ENCODE data around the gene AFF1. TPM values are rescaled to one million over a fixed set of nuclear protein-coding genes. Genes with fewer than 3 reads are reported as not detected.

The AFF1 gene
- total RNA-seq, 4 donors from 2014 or later: 105 to 152 (median 111) TPM

GRCh38 chr4:87051121-87051713 lies 116.4 kb downstream of the AFF1 start:
- Histone ChIP-seq H3K36me3 (peaks cover 0 to 11% (median 11%) of the 10 kb centered on the region in 3 donors), H3K4me3 (no peak overlapping the region), H3K4me1 (peaks cover 0 to 97% (median 47%) of the 10 kb centered on the region in 4 donors), H3K27ac (peak overlapping the region; percentile 0 to 86 (median 42)), H3K9me3 (no peaks in the 10 kb centered on the region), H3K27me3 (no peaks in the 10 kb centered on the region)
- TF ChIP-seq EP300 (IDR thresholded peaks at IDR 0.05) (no peak), POLR2A (IDR thresholded peaks at IDR 0.05) (no peak), CTCF (IDR thresholded peaks at IDR 0.05) (no peak)
- WGBS, 2 donors: 79 to 81% methylated on average over 9 to 10 of the region's 10 CpGs
- no peak for DNase-seq (ENCODE audit: low spot score in 2 of 2)

- TF ChIP-seq CTCF (IDR thresholded peaks at IDR 0.05) (no peak), EP300 (IDR thresholded peaks at IDR 0.05) (no peak), POLR2A (IDR thresholded peaks at IDR 0.05) (no peak)
- WGBS, 2 donors: 93% methylated on average over 4 of the region's 4 CpGs
- H3K27ac ChIP-seq: peak overlapping the region in 2 of 4 donors; percentile 58 to 86
- no peak for DNase-seq (ENCODE audit: low spot score in 2 of 2)
- peaks cover 0 to 97% (median 48%) of the 10 kb centered on the region in 4 donors for H3K4me1 ChIP-seq
- no peaks in the 10 kb centered on the region for H3K27me3 ChIP-seq
- H3K36me3 ChIP-seq: peaks cover 0 to under 1% (median 0%) of the 10 kb centered on the region in 3 donors
- H3K9me3 ChIP-seq: no peaks in the 10 kb centered on the region
- H3K4me3 ChIP-seq: no peak overlapping the region
These were observed 117.8 kb downstream of the AFF1 start for GRCh38 chr4:87052615-87053014.

- 47 to 69% methylated on average over 3 of the region's 3 CpGs for WGBS, 2 donors
- peaks cover 0 to 100% (median 52%) of the 10 kb centered on the region in 4 donors for H3K4me1 ChIP-seq
- peak overlapping the region in 2 of 4 donors; percentile 79 to 86 for H3K27ac ChIP-seq
- no peak for DNase-seq (ENCODE audit: low spot score in 2 of 2)
- H3K4me3 ChIP-seq: no peak overlapping the region
- no peak for TF ChIP-seq EP300 (IDR thresholded peaks at IDR 0.05)
- no peak for TF ChIP-seq POLR2A (IDR thresholded peaks at IDR 0.05)
- no peak for TF ChIP-seq CTCF (IDR thresholded peaks at IDR 0.05)
- no peaks in the 10 kb centered on the region for H3K9me3 ChIP-seq
- H3K36me3 ChIP-seq: no peaks in the 10 kb centered on the region
- no peaks in the 10 kb centered on the region for H3K27me3 ChIP-seq
These were observed 118.4 kb downstream of the AFF1 start for GRCh38 chr4:87053176-87053658.

- peaks cover 0 to 100% (median 56%) of the 10 kb centered on the region in 4 donors for H3K4me1 ChIP-seq
- no peaks in the 10 kb centered on the region for H3K9me3 ChIP-seq
- H3K27me3 ChIP-seq: no peaks in the 10 kb centered on the region
- no peak for DNase-seq (ENCODE audit: low spot score in 2 of 2)
- peak overlapping the region; percentile 19 to 86 (median 65) for H3K27ac ChIP-seq
- WGBS, 2 donors: 52 to 62% methylated on average over 10 of the region's 10 CpGs
- no peak for TF ChIP-seq POLR2A (IDR thresholded peaks at IDR 0.05)
- no peak for TF ChIP-seq CTCF (IDR thresholded peaks at IDR 0.05)
- no peak for TF ChIP-seq EP300 (IDR thresholded peaks at IDR 0.05)
- no peaks in the 10 kb centered on the region for H3K36me3 ChIP-seq
- no peak overlapping the region for H3K4me3 ChIP-seq
These were observed 119.3 kb downstream of the AFF1 start for GRCh38 chr4:87053802-87054767.
